HepG2 (cell line): ENCODE results near the gene LMAN2L. TPM values are rescaled to one million over a fixed set of nuclear protein-coding genes. Genes with fewer than 3 reads are reported as not detected.

Source experiments
- PCBP2 ChIP-seq: fragments of 200-400 bp; formaldehyde crosslinking; optimal IDR thresholded peaks from 2 replicates; pipeline ENCODE3; 2018; ENCODE audit warnings: low read length, low read depth; ENCODE audit not compliant: poor library complexity, severe bottlenecking
- PRPF4 ChIP-seq: fragments of 200-400 bp; formaldehyde crosslinking; IDR thresholded peaks from 2 replicates; pipeline ENCODE4 v1.6.1; 2016; ENCODE audit warnings: low read length, low read depth; ENCODE audit not compliant: poor library complexity, severe bottlenecking
- TCF7L2 ChIP-seq: IDR thresholded peaks from 2 replicates; pipeline ENCODE4 v1.6.1; 2011; ENCODE audit warnings: mild to moderate bottlenecking, low read depth, low read length, moderate library complexity
- YEATS2 ChIP-seq: sonication (generic); formaldehyde crosslinking; IDR thresholded peaks from 2 replicates; pipeline ENCODE4 v1.4.0; 2020; ENCODE audit warnings: missing genetic modification reagents, borderline replicate concordance
- polyA plus RNA-seq, 8 experiments: library from polyadenylated mRNA; depleted of rRNA in 3 of 8; stranded (reverse) in 7 of 8; unstranded in 1 of 8; fragments of >200 nt; fragmentation: Illumina TruSeq in 4 of 8; extraction: Trizol in 4 of 8; gene quantifications; 2 replicates each; pipeline versions ENCODE4 v1.2.1 to v1.2.3, GENCODE V29; 2011 to 2016; ENCODE audit warnings: low read depth in 4 of 8, missing spikeins in 1 of 8, mixed read lengths in 1 of 8; ENCODE audit not compliant: insufficient read depth in 1 of 8
- total RNA-seq, 5 experiments: library from RNA; depleted of rRNA; stranded (reverse); fragments of >200 nt; fragmentation: Illumina TruSeq; extraction: Trizol; gene quantifications; 2 replicates each; pipeline ENCODE4 v1.2.3, GENCODE V29; 2016; ENCODE audit warnings: low read depth in 1 of 5
- TF ChIP-seq, protein P1 (sequence below): sonication (generic); formaldehyde crosslinking; IDR thresholded peaks from 2 replicates; pipeline ENCODE4 v1.4.0; 2020; ENCODE audit warnings: mild to moderate bottlenecking, missing genetic modification reagents
- TF ChIP-seq, protein P2 (sequence below): sonication (generic); formaldehyde crosslinking; IDR thresholded peaks from 2 replicates; pipeline ENCODE4 v1.5.1; 2020; ENCODE audit warnings: mild to moderate bottlenecking, missing genetic modification reagents, borderline replicate concordance

Gene LMAN2L
- total and polyA plus RNA-seq, 2 of the 13 experiments (the other 11 are each of a cell fraction or from before 2014, with no cell fraction given), result 39.1 to 57.9 TPM

GRCh38 chr2:96699621-96700020 is 40.2 kb downstream of the LMAN2L start (continued):
- TF ChIP-seq, protein P1, sequence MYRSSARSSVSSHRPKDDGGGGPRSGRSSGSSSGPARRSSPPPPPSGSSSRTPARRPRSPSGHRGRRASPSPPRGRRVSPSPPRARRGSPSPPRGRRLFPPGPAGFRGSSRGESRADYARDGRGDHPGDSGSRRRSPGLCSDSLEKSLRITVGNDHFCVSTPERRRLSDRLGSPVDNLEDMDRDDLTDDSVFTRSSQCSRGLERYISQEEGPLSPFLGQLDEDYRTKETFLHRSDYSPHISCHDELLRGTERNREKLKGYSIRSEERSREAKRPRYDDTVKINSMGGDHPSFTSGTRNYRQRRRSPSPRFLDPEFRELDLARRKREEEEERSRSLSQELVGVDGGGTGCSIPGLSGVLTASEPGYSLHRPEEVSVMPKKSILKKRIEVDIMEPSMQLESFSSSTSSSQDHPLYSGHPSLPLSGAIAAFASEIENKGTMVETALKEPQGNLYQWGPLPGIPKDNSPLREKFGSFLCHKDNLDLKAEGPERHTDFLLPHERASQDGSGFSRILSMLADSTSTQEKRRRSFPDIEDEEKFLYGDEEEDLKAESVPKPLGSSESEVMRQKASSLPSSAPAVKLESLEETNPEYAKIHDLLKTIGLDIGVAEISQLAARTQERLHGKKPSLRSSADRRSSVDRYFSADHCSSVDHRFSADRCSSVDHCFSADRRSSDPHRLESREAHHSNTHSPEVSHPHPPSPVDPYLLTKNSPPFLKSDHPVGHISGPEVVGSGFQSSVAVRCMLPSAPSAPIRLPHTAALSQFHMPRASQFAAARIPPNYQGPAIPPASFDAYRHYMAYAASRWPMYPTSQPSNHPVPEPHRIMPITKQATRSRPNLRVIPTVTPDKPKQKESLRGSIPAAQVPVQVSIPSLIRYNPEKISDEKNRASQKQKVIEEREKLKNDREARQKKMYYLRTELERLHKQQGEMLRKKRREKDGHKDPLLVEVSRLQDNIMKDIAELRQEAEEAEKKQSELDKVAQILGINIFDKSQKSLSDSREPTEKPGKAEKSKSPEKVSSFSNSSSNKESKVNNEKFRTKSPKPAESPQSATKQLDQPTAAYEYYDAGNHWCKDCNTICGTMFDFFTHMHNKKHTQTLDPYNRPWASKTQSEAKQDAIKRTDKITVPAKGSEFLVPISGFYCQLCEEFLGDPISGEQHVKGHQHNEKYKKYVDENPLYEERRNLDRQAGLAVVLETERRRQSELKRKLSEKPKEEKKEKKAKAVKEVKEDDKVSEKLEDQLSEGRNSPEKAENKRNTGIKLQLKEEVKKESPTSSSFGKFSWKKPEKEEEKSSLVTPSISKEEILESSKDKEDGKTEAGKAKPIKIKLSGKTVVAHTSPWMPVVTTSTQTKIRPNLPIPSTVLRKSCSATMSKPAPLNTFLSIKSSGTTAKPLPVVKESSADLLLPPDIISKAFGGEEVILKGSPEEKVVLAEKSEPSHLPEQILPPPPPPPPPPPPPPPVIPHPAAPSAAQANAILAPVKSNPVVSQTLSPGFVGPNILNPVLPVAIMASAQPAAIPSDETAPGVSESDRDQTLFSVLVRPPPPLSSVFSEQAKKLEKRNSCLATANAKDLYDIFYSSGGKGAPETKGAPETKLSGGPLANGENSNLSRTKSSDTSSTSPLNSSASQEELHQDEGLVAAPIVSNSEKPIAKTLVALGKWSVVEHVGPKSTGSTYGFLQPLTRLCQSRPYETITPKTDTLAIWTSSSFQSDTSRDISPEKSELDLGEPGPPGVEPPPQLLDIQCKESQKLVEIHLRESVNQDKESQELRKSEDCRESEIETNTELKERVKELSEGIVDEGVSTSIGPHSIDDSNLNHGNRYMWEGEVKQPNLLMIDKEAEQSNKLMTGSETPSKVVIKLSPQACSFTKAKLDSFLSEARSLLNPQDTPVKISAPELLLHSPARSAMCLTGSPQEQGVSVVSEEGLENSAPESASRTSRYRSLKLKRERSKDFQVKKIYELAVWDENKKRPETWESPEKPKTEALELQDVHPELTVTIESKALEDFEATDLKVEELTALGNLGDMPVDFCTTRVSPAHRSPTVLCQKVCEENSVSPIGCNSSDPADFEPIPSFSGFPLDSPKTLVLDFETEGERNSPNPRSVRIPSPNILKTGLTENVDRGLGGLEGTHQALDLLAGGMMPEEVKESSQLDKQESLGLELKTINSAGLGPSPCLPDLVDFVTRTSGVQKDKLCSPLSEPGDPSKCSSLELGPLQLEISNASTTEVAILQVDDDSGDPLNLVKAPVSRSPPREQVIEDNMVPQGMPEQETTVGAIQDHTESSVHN (CRISPR knock-in tag), result no peak
- TF ChIP-seq, protein P2, sequence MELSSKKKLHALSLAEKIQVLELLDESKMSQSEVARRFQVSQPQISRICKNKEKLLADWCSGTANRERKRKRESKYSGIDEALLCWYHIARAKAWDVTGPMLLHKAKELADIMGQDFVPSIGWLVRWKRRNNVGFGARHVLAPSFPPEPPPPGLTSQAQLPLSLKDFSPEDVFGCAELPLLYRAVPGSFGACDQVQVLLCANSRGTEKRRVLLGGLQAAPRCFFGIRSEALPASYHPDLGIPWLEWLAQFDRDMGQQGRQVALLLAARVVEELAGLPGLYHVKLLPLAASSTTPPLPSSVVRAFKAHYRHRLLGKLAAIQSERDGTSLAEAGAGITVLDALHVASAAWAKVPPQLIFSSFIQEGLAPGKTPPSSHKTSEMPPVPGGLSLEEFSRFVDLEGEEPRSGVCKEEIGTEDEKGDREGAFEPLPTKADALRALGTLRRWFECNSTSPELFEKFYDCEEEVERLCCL, result no peak
- TF ChIP-seq PCBP2 (no peak), TCF7L2 (no peak), PRPF4 (no peak), YEATS2 (no peak)
